Measurements from ENCODE around the gene EQTN.

GRCh38 chr9:27308691-27309390 lies 11.9 kb upstream of the EQTN start:
- TF ChIP-seq EZH2 (IDR thresholded peaks at IDR 0.05) (no peak), CTCF (IDR thresholded peaks at IDR 0.05) (no peak), EZH2phosphoT487 (IDR thresholded peaks at IDR 0.05) (no peak)
